ENCODE measurements around the gene IPCEF1. TPM values are rescaled to one million over a fixed set of nuclear protein-coding genes. Genes with fewer than 3 reads are reported as not detected.

Gene IPCEF1
- total RNA-seq, 1 experiment from 2014 or later: 0.48 TPM

DNA sequence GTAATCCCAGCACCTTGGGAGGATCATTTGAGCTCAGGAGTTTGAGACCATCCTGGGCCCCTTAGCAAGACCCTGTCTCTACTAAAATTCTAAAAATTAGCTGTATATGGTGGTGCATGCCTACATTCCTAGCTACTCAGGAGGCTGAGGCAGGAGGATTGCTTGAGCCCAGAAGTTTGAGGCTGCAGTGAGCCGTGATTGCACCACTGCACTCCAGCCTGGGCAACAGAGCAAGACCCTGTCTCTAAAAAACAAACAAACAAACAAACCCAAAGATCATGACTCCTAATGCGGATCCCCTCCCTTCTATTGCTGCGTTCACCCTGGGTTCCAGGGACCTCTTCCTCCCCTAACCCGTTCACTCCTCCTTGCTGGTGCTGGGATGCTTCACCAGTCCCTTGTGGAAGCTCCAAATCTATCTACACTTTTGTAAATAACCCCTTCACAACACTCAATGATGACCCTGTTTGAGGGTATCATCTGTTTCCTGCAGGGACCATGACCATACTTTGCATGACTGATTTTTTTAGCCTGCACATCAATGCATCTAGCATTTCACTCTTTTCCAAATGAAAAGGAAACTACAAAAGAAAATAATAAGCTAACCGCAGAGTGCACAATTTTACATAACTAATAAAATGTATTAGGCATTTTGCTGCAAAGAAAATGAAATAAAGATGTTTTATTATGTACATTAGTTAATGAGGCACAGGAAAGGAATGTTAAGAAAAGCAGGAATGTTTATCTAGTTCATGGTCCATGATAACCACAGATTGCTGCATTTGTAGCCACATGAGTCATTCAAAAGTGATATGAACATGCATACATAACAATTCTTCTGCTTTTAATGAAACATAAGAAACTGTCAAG is 30.5 kb upstream of the IPCEF1 start:
- H2AFZ ChIP-seq (ENCODE audit: low read length): no peak overlapping the region
- H3K14ac ChIP-seq (ENCODE audit: insufficient read depth, low read length): no peak overlapping the region
- no peak overlapping the region for H3K4me2 ChIP-seq (ENCODE audit: insufficient read depth, insufficient read length, low read length)
- no peak overlapping the region for H2BK15ac ChIP-seq (ENCODE audit: low read depth, low read length)
- H3K9me3 ChIP-seq (ENCODE audit: control insufficient read depth, low read depth, low read length): no peaks in the 10 kb centered on the region
- H3K23me2 ChIP-seq (ENCODE audit: insufficient read length, low read depth, low read length, poor library complexity, severe bottlenecking): no peaks in the 10 kb centered on the region
- no peaks in the 10 kb centered on the region for H3K27me3 ChIP-seq (ENCODE audit: insufficient read depth, low read length)
- H3K79me2 ChIP-seq (ENCODE audit: insufficient read depth, low read length): no peaks in the 10 kb centered on the region
- H3K27ac ChIP-seq (ENCODE audit: insufficient read length, low read depth, low read length): no peak overlapping the region
- 0 out of 7 replicates have a peak overlapping the region, but pooled peaks of 1 of the 3 experiments have one; percentile 47 for H3K27ac Mint-ChIP-seq
- H3K27me3 Mint-ChIP-seq (ENCODE audit: low read depth): peaks cover 4% of the 10 kb centered on the region; the same call in 1 of the 2 replicates
- peaks cover 0 to 6% of the 10 kb centered on the region in 2 experiments; a peak in 1 of 5 replicates for H3K9me3 Mint-ChIP-seq
- H4K8ac ChIP-seq (replicated peaks; ENCODE audit: insufficient read length, low read depth, low read length): no peak overlapping the region
- no peak overlapping the region for H2BK120ac ChIP-seq (ENCODE audit: low read depth, low read length, poor library complexity, severe bottlenecking)
- no peak overlapping the region for H2AK5ac ChIP-seq (ENCODE audit: insufficient read length, low read length)
- peaks cover 0 to 2% (median 0%) of the 10 kb centered on the region in 3 experiments; a peak in 2 of 7 replicates for H3K36me3 Mint-ChIP-seq (ENCODE audit: insufficient read depth in 1 of 3, low read depth in 3 of 3)
- H3K56ac ChIP-seq (ENCODE audit: insufficient read length, low read depth, low read length): no peak overlapping the region
- no peak overlapping the region for H2BK20ac ChIP-seq (ENCODE audit: low read depth, low read length, poor library complexity, severe bottlenecking)
- DNase-seq: no peak
- H4K20me1 ChIP-seq (ENCODE audit: control insufficient read depth, insufficient read depth, insufficient read length): no peaks in the 10 kb centered on the region
- H3K79me1 ChIP-seq (ENCODE audit: insufficient read depth, low read depth, low read length, poor library complexity, severe bottlenecking): no peaks in the 10 kb centered on the region
- H3K9ac ChIP-seq (ENCODE audit: extremely low read depth, insufficient read length, low read length): no peak overlapping the region
- no peak overlapping the region for H3T11ph ChIP-seq (ENCODE audit: low read length)
- H3K4me1 Mint-ChIP-seq: peaks cover 0 to 2% of the 10 kb centered on the region in 2 experiments; a peak in 1 of 4 replicates
- H4K91ac ChIP-seq (ENCODE audit: insufficient read length, low read depth, low read length): no peak overlapping the region
- no peak overlapping the region for H4K5ac ChIP-seq (ENCODE audit: insufficient read length, low read depth, low read length)
- no peak overlapping the region for H3K4me3 Mint-ChIP-seq
- TF ChIP-seq, protein P1, sequence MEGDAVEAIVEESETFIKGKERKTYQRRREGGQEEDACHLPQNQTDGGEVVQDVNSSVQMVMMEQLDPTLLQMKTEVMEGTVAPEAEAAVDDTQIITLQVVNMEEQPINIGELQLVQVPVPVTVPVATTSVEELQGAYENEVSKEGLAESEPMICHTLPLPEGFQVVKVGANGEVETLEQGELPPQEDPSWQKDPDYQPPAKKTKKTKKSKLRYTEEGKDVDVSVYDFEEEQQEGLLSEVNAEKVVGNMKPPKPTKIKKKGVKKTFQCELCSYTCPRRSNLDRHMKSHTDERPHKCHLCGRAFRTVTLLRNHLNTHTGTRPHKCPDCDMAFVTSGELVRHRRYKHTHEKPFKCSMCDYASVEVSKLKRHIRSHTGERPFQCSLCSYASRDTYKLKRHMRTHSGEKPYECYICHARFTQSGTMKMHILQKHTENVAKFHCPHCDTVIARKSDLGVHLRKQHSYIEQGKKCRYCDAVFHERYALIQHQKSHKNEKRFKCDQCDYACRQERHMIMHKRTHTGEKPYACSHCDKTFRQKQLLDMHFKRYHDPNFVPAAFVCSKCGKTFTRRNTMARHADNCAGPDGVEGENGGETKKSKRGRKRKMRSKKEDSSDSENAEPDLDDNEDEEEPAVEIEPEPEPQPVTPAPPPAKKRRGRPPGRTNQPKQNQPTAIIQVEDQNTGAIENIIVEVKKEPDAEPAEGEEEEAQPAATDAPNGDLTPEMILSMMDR (conservative IDR thresholded peaks at IDR 0.05): no peak
- no peak overlapping the region for H2BK12ac ChIP-seq (ENCODE audit: insufficient read length, low read depth, low read length)
- no peaks in the 10 kb centered on the region for H3K4me1 ChIP-seq (ENCODE audit: insufficient read depth, low read length)
- no peak overlapping the region for H3K4ac ChIP-seq (ENCODE audit: low read depth, low read length)
- H3K23ac ChIP-seq (ENCODE audit: insufficient read length, low read depth, low read length): no peak overlapping the region
- H3K18ac ChIP-seq (ENCODE audit: insufficient read length, low read depth, low read length): no peak overlapping the region
- H2BK5ac ChIP-seq (ENCODE audit: insufficient read length, low read length): no peak overlapping the region
- WGBS (ENCODE audit: extremely low coverage, insufficient read length, low lambda C conversion rate): no CpG with 5 or more reads among the region's 5 CpGs

Measured in H9 (cell line).